Measurements from ENCODE around the gene NABP2.
"Not testable (repeated sequence)": the region's sequence is repeated elsewhere in the genome, so short reads cannot be mapped to it uniquely, and the experiment has no call there.

Gene NABP2

DNA sequence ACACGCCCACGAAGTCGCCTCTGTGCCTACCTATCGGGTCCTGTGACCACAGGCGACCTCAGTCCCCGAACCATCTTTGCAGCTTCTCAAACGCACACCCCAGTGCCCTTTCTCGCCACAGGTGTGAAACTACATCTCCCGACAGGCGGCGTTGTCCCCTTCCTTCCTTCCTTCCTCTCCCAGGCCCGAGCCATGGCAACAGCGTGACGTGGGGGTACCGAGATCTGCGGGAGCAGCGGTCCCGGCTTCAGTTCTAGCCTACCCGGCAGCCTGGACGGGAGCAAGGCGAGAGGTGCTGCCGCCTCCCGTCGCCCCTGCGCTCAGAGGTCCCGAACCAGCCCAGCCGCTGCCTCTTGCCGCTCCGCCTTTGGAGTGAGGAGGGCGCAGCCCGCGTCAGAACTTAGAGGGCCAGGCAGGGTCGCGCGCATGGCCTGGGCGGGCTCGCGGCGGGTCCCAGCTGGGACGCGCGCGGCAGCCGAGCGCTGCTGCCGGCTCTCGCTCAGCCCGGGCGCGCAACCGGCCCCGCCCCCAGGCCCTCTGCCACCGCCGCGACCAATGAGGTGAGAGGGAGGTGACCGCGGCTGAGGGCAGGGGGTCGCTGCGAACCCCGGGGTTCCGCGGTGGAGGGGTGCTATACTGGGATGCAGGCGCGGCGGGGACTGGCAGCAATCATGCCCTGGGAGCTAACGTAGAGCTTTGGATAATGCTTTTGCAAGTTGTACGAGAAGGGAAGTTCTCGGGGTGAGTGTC is 42.7 kb downstream of the NABP2 start, which contains the start of gene COQ10A:
COQ10A (plus strand) TSS at position 250 of the 750 bp plus-strand sequence; CDS start at position 427, 177 bp downstream.
- DNase-seq (ENCODE audit: low spot score): peak; percentile 94
- TF ChIP-seq, protein P1, sequence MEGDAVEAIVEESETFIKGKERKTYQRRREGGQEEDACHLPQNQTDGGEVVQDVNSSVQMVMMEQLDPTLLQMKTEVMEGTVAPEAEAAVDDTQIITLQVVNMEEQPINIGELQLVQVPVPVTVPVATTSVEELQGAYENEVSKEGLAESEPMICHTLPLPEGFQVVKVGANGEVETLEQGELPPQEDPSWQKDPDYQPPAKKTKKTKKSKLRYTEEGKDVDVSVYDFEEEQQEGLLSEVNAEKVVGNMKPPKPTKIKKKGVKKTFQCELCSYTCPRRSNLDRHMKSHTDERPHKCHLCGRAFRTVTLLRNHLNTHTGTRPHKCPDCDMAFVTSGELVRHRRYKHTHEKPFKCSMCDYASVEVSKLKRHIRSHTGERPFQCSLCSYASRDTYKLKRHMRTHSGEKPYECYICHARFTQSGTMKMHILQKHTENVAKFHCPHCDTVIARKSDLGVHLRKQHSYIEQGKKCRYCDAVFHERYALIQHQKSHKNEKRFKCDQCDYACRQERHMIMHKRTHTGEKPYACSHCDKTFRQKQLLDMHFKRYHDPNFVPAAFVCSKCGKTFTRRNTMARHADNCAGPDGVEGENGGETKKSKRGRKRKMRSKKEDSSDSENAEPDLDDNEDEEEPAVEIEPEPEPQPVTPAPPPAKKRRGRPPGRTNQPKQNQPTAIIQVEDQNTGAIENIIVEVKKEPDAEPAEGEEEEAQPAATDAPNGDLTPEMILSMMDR (IDR thresholded peaks at IDR 0.05; ENCODE audit: extremely low read depth, missing control alignments): no peak

DNA sequence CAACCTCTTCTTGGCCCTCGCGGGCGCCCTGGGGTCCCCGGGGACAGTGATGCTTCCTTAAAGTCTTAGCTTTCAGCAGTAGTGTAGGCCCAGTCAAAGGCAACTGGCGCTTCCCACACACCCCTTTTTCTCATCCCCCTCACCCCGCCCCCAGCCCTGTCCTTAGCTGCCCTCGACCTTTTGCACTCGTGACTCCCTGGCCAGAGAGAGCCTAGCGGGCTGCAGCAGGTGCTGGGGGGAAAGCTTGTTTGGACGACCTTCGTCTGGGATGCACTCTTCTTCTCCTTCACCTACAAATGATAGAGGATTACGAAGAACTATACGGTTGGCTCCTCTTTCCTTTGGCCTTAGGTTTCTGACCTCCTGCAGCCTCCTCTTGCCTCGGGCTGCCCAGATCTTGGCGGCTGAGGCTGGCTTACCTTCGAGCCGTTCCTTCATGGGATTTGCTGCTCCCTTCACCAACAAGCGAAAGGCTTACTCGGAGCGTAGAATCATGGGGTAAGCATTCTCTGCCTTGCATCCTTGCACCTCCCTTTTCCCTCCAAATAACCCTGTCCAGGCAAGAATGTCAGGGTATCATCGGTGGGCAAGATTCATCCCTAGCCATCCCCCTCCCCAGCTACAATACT is 43.4 kb downstream of the NABP2 start:
- no peak for DNase-seq (ENCODE audit: low spot score)
- TF ChIP-seq, protein P1 (IDR thresholded peaks at IDR 0.05; ENCODE audit: extremely low read depth, missing control alignments): no peak

DNA sequence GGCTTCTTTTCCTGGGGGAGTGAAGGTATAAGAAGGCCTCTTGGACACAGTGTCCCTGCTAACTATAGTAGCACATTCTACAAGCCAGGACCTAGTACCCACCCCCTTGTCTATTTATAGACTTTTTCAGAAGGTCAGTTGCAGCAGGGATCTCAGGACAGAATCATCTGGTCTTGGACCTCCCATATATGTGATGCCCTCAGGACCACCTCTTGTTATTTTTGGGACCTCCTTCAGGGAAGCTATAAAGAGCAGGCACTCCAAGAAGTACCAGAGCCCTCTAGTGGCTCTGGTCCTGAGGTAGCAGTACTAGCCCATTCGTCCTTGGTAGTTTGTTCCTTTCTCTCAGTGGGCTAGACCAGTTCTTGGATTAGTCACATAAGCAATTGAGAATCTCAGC is 46.9 kb downstream of the NABP2 start:
- TF ChIP-seq, protein P1 (IDR thresholded peaks at IDR 0.05; ENCODE audit: extremely low read depth, missing control alignments): peak; percentile 25
- DNase-seq (ENCODE audit: low spot score): no peak

DNA sequence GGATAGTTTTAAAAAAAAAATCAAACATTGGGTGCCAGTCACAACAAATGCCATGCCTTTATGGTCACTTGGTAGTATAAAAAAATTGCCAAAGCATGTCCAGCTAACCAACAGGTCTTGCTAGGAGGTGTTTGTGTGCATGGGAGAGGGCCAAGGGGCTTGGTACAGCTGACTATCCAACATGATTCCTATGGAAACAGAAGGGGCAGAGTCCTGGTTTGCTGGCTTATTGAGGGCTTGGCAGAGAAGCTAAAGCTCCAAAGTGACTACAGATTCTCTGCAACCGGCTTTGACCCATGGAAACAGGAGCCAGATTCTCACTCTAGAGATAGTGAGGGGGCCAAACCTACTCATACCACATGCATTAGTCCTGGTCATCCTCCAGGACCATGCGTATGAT is 48.3 kb downstream of the NABP2 start:
- DNase-seq (ENCODE audit: low spot score): not testable (repeated sequence)

DNA sequence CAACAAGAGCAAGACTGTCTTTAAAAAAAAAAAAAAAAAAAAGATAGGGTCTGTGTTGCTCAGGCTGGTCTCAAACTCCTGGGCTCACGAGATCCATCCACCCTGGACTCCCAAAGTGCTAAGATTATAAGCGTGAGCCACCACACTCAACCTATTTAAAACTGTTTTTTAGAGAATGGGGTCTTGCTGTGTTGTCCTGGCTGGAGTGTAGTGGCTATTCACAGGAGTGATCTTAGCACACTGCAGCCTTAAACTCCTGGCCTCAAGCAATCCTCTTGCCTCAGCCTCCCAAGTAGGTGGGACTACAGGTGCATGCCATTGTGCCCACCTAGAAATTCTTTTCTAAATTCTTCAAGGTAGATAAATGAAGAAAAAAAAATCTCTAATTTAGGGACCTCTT is 50.2 kb downstream of the NABP2 start:
- TF ChIP-seq, protein P1 (IDR thresholded peaks at IDR 0.05; ENCODE audit: extremely low read depth, missing control alignments): no peak
- DNase-seq (ENCODE audit: low spot score): no peak

DNA sequence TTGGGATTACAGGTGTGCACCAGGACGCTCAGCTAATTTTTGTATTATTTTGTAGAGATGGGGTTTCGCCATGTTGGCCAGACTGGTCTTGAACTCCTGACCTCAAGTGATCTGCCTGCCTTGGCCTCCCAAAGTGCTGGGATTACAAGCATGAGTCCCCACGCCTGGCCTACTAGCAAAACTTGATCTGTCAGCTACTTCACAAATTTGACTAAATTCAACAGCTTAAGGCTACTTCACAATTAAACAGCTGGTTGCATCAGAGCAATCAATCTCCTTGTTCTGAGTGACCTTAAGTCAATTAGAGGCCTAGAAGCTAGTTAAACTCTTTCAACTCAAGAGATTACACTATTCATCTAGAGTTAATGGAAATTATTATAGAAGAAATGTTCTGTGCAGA is 54.8 kb downstream of the NABP2 start:
- DNase-seq (ENCODE audit: low spot score): no peak
- TF ChIP-seq, protein P1 (IDR thresholded peaks at IDR 0.05; ENCODE audit: extremely low read depth, missing control alignments): no peak

Measured in GM20000 (cell line).